IPS-18c (cell line): ENCODE data around the gene KCNK1.

Experiments
- H3K4me3 ChIP-seq: 2 replicates; pipeline ENCODE4 v1.7.0; 2013; ENCODE audit warnings: low read depth, mild to moderate bottlenecking, low read length, moderate library complexity; ENCODE audit not compliant: insufficient read depth
- H3K9me3 ChIP-seq: one replicate; pipeline ENCODE4 v1.6.1; 2013; ENCODE audit warnings: mild to moderate bottlenecking, low read length, moderate library complexity; ENCODE audit not compliant: control insufficient read depth, insufficient read depth

Gene KCNK1

DNA sequence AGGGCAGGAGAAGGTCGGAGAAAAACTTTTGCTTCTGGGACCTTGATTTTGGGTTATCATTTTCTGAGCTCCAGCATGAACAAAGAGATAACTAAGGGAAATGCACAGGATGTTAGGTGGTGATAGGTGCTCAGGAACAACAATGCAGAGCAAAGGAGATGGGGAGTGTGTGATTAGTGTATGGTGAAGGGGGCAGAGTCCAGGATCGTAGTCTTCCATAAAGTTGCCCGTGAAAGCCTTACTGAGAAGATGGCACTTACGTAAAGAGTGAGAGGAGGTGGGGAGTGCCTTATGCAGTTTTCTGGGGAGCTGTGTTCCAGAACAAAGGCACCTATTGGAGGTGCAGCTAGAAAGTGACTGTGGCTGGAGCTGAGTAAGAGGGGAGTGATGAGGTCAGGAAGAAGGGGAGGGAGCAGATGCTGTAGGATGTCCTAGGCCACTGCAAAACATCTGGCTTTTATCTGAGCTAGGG, 11.6 kb downstream of the KCNK1 start:
- no peak overlapping the region for H3K4me3 ChIP-seq
- H3K9me3 ChIP-seq: no peaks in the 10 kb centered on the region

DNA sequence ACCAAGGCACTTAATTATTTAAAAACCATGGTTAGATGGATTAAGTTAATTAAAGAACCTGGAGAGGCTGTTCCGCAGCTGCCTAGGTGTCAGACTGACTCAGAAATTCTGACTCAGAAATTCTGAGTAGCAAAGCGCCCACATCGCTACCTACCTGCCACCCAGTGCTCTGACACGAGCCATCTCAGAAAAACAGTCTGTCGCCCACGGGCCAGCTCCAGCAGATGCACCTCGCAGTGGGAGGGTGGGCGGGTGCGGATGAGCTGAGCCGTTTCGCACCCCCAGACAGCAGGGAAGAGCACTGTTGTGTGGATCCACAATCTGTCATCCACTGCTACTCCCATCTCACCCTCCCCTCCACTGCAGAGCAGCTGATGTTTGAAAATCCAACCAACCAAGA, 13.5 kb downstream of the KCNK1 start:
- H3K4me3 ChIP-seq: no peak overlapping the region

DNA sequence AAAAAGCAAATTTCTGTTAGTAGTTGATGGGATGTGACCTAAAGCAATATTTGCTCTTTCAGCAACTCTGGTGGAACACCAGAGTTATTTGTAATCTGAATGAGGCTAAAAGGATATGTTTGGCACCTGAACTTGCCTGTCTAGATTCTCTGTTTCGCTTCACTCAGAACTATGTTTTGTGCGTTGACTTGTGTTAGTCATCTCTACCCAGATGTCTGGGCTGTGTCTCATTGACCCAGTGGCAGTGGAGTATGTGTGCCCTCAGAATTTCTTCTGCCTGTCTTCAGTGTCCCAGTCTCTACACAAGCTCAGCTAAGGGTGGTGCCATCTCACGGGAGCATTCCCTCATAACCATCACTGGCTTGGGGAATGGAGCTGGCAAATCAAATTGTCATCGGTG, 13.9 kb downstream of the KCNK1 start:
- H3K4me3 ChIP-seq: no peak overlapping the region

More for the DNA sequence above, 13.5 kb downstream of the KCNK1 start:
- H3K9me3 ChIP-seq: no peaks in the 10 kb centered on the region

DNA sequence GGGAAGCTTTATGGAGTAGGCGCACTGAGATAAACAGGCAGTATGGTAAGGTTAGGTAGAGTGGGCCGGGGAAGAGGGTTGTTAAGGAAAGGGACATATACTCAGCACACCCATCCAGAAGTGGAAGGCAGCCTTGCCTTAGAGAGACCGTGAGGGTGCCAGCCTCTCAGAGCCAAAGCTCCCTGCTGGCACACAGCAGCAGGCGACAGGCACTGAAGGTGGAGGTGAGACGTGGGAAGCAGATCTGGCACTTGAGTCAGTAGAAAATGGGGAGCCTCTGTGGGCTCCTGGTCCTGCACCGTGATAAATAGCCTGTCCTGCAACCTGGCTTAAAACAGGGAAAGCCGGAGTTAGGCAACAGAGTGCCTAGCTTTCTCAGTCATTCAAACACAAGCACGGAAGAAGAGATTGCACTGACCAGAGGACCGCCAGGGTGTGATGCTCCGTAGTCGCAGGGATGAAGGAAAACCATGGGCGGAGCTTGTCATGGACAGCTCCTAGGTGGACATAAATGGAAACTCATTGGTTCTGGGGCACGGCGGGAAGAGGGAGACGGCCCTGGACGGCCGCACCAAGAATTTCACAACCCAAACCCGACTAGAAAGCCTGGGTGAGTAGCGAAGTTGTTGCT, 15.5 kb downstream of the KCNK1 start:
- no peak overlapping the region for H3K4me3 ChIP-seq
- no peaks in the 10 kb centered on the region for H3K9me3 ChIP-seq

More for the DNA sequence above, 13.9 kb downstream of the KCNK1 start:
- H3K9me3 ChIP-seq: no peaks in the 10 kb centered on the region

DNA sequence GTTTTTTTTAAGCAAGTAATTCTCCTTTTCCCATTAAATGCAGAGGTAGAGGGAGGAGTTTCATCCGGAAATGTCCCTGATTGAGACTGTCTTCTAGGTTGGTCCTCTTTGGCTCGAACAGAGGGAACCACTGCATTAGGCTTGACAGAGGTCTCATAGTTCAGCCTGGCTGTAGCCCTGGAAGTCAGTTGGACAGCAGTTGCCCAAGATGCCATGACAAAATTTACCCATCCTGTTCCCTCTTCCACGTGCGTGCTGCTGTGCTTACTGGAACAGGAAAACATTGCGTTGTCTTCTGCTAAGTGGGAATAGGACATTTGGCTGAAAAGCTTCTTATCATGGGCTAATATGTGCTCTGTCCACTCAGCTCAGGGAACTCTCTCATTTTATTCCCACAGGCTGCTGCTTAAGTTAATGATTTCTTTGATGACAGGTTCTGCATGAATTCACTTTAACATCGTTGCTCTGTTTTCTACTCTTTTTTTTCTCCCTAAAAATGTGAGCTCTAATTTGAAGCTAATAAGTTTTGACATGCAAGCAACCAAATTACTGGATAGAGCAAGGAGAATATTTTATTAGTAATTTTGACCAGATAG, 18.0 kb downstream of the KCNK1 start:
- H3K4me3 ChIP-seq: no peak overlapping the region

DNA sequence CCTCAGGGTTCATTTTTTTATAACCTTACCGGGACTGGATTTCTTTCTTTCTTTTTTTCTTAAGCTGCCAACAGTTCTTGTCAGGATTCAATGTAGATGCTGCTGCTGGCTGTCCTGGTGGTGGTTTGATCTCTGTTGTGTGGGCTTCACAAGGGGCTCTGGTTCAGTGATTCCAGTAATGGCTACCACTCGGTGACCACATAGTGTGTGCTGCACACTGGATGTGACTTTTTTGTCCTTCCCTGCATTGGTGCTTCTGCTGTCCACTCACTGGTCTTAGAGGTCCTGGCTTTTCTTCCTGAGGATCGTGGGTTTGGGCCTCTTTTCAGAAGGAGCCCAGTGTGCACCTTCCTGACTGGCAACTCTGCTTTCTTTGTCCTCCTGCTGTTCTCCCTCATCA, 18.5 kb downstream of the KCNK1 start:
- Histone ChIP-seq H3K9me3 (no peaks in the 10 kb centered on the region), H3K4me3 (no peak overlapping the region)

More for the DNA sequence above, 18.0 kb downstream of the KCNK1 start:
- H3K9me3 ChIP-seq: no peaks in the 10 kb centered on the region

DNA sequence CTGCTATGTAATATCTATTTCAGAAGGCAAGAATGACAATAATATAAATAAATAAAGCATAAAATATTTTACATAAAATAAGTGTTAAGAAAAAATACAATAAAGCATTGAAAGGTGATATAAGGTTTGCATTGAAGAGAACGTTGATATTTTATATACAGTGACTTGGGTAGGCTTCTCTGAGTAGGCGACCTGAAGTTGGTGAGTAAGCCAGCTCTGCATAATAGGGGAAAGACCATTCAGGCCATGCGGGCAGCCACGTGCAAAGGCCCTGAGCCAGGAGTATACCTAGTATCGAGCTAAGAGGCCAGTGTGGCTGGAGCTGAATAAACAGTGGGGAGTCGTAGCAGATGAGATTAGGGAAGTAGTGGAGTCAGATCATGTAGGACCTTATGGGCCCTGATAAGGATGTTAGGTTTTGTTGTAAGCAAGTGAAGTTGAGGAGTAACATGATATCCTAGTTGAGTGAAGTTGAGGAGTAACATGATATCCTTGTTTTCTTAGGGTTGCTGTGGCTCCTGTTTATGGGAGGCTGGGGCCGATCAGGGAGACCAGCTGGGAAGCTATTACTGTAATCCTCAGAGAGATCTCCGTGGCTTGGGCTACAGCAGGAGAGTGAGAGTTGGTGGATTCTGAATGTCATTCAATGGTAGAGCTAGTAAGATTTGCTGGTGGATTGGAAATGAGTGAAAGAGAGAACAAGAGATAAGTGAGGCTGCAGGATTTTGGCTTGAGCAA, 22.0 kb downstream of the KCNK1 start:
- Histone ChIP-seq H3K9me3 (no peaks in the 10 kb centered on the region), H3K4me3 (no peak overlapping the region)

DNA sequence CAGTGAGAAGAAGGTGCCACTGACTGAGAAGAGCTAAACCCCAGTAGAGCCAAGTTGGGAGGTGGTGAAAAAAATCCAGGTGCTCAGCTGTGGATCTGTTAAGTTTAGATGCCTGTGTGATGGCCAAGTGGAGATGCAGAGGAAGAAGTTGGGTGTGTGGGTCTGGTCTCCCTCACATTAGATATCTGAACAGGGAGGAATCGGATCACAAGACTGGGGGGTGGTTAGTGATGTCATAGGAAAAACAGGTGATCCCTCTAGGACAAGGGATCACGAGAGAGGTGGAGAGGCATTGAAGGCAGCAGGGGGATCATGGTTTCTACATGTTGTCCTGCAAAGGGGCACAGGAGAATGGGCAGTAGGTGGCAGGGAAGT, 22.6 kb downstream of the KCNK1 start:
- Histone ChIP-seq H3K4me3 (no peak overlapping the region), H3K9me3 (no peaks in the 10 kb centered on the region)

DNA sequence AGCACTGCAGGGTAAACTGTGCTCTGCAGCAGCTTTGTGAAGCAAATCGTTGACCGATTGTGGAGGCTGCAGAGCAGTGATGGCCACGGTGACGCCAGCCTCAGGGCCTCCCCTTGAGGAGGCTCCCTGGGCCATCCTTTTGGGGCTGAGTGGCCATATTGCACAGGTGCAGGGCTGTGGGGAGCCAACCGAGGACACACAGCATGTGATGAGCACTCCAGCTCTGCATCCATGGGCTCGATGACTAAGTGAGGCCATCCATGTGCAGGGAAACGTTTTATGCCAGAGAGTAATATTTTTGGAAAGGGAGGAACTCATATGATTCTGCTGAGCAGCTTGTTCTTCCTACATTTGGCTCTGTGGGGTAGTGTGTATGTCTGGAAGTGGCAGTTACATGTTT, 24.6 kb downstream of the KCNK1 start:
- Histone ChIP-seq H3K9me3 (no peaks in the 10 kb centered on the region), H3K4me3 (no peak overlapping the region)

DNA sequence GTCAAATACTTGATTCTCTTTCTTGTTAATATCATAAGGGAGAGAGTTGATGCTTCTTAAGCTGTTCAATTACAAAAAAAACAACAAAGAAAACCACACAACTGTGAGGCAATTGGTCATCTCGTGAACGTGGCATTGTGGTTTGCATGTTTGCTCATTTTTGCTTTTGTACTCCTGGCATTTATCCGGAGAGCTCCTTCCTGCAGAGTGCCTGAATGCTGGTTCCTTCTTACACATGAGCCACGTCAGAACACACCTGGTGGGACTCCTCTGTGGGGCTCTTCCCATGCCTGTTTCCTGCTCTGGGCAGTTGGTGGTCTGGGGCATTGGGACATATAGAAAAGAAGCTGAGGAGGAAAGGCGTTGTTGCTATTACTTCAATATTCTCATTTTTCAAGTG, 25.7 kb downstream of the KCNK1 start:
- Histone ChIP-seq H3K9me3 (no peaks in the 10 kb centered on the region), H3K4me3 (no peak overlapping the region)

DNA sequence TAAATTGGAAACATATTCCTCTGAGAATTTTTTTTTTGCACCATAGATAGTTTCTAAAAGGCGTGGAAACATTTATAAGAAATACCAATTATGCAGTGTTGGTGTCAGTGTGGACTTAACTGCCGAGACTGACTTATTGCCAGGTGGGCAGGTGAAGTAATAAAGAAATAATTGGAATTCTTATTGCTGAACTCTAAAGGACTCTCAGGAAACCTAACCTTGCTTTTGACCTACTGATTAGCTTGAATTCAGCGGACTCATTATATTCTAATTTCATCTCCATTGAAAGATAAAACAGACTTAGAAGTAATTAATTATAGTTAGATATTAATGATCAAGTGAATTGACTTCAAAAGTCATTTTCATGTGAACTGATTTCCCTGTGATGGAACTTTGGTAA, 26.3 kb downstream of the KCNK1 start:
- no peak overlapping the region for H3K4me3 ChIP-seq
- no peaks in the 10 kb centered on the region for H3K9me3 ChIP-seq

DNA sequence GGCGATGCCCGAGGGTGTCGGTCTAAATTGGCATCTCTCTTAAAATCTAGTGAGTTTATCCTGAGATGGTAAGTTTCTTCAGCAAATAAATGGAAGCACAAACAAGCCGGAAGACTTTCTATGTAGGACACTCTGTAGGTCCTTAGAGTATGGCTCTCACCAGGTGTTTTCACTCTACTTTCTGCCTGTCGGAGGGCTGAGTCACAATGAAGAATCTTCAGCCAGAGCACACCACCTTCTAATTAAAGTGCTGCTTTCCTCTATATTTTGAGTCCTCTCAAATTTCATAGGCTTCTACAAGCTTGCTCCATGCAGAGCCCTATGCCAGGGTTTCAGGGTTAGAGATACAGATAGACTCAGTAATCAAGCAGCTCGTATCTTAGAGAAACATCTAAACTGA, 27.1 kb downstream of the KCNK1 start:
- Histone ChIP-seq H3K4me3 (no peak overlapping the region), H3K9me3 (no peaks in the 10 kb centered on the region)

DNA sequence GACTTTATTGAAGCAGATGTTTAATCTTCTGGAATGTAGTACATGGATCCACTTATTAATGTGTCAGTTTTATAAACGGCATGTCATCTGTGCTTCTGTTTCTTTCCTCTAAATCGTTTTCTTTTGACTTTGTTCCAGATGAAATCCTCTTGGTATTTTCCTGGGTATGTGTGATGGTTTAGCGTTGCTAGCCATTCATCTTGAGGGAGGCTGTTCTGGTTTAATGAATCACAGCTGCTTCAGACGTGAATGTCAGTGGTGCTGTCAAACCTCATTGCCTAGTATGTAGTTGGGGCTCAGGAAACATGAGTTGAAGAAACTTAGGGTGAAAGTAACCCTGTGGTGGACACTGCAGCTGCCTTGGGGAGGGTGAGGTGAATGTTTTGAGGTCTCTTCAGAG, 33.2 kb downstream of the KCNK1 start:
- Histone ChIP-seq H3K9me3 (no peaks in the 10 kb centered on the region), H3K4me3 (no peak overlapping the region)

DNA sequence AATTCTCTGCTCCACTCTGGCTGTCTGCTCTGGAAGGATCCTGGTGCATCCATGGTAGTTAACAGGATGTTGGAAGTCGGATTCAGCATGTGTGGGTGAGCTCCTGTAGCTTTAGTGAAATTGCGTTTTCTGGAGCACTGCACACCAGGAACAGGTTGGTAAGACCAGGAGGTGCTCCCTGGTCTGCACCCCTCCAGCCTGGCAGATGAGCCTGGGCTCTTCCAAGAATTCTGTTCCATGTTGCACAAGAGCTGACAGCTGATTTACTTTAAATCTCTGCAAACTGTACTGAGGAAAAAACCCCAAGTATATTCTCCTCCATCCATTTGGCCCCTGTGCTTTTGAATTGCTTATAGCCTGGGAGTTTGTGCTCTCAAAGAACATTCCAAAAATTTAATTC, 33.7 kb downstream of the KCNK1 start:
- H3K9me3 ChIP-seq: no peaks in the 10 kb centered on the region
- no peak overlapping the region for H3K4me3 ChIP-seq

DNA sequence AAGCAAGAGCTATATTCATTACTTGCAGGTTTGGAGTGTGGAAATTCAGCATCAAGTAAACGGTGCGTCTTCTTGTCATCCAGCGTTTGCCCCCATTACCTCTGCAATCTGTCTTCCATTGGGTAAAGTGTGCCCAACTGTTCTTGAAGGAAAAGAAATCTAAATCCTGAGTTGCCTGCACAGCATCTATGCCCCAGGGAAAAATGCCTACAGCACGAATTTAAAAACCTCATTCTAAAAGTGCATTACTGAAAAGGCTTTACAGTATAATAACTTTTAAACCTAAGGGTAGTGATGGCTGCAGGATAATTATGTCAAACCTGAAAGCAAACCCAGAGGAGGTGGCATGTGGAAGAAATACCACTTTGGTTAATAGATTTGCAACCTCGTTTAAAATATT, 37.2 kb downstream of the KCNK1 start:
- Histone ChIP-seq H3K4me3 (no peak overlapping the region), H3K9me3 (peaks cover 2% of the 10 kb centered on the region)

DNA sequence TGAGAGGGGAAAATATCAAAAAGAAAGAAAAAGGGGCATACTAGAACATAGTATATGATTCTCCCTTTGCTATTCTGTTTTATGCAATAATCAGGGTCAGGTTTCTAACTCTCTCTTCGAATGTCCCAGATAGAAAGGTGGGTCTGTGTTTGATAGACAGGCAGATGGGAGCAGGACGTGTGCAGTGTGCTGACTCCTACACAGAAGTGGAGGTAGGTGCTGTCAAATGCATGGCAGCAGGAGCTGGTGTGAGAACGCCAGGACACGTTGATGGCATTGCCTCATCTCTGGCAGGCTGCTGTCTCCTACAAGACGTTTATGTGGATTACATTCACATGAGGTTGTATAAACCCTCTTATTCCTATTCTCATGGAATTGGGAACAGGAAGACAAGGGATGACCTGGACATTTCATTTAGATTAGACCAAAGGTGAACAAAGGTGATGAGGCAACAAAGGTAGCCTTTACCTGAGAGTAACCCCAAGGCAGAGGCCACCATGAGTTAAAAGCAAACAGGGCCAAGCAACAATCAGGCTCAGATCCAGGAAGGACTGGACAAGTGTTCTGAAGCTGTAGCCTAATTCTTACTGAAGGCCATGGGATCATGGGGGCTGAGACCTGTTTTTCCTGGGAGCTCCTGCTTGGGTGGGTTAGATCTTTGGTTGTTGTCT, 37.8 kb downstream of the KCNK1 start:
- Histone ChIP-seq H3K9me3 (peaks cover 2% of the 10 kb centered on the region), H3K4me3 (no peak overlapping the region)

DNA sequence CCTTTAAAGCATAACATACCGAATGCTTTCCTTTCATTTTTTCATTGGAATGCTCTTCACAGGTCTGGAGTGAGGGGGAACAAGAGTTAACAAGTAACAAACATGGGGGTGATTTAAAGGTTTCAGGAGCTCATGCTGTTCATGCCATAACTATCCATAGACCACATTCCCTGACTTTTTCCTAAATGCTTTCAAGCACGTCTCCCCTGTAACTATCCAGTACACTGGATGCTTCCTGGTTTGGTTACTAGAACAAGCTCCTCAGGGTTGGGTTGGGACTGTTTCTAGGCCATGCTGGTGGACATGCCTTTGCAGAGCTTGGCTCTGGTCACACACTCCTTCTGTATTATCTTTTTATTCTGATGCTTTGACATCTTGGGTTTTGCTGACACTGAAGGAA, 38.6 kb downstream of the KCNK1 start:
- Histone ChIP-seq H3K4me3 (no peak overlapping the region), H3K9me3 (peaks cover 2% of the 10 kb centered on the region)
